MCF 10A (cell line): ENCODE measurements around the gene GATB. TPM values are rescaled to one million over a fixed set of nuclear protein-coding genes. Genes with fewer than 3 reads are reported as not detected.

Experiments
- BruUV-seq: library from RNA; stranded (reverse); fragments of 400-500 nt; replicated peaks from 2 replicates; lab custom pipeline; 2021; lab: Mats Ljungman, UMichigan
- CTCF ChIA-PET: fragments of 300-600 bp; sonication (Branson Sonifier 250); formaldehyde crosslinking; extraction: SDS; loops from one replicate; lab custom pipeline; 2021; ENCODE audit warnings: antibody characterized with exemption, inconsistent platforms; lab: Yijun Ruan, JAX
- POLR2A ChIA-PET: fragments of 300-600, 350-650 bp; sonication (Branson Sonifier 250); formaldehyde crosslinking; extraction: SDS; loops from one replicate; lab custom pipeline; 2020; ENCODE audit warnings: antibody characterized with exemption, inconsistent platforms; lab: Yijun Ruan, JAX
- DNase-seq: peaks from one replicate; pipeline ENCODE4 v3.0.0-alpha.2; 2018; ENCODE audit not compliant: unreplicated experiment
- H3K27ac Mint-ChIP-seq: one replicate; pipeline ENCODE4 v1.8.0; 2022; ENCODE audit warnings: mild to moderate bottlenecking, low read depth, mixed read lengths; ENCODE audit not compliant: unreplicated experiment
- H3K27me3 Mint-ChIP-seq: one replicate; pipeline ENCODE4 v1.8.0; 2022; ENCODE audit warnings: mixed read lengths; ENCODE audit not compliant: insufficient read depth, unreplicated experiment
- H3K36me3 Mint-ChIP-seq: one replicate; pipeline ENCODE4 v1.8.0; 2022; ENCODE audit warnings: mild to moderate bottlenecking, moderate library complexity, mixed read lengths; ENCODE audit not compliant: insufficient read depth, unreplicated experiment
- H3K4me1 Mint-ChIP-seq: one replicate; pipeline ENCODE4 v1.8.0; 2022; ENCODE audit warnings: mixed read lengths; ENCODE audit not compliant: insufficient read depth, unreplicated experiment
- H3K4me3 Mint-ChIP-seq: one replicate; pipeline ENCODE4 v1.8.0; 2022; ENCODE audit warnings: mild to moderate bottlenecking, moderate library complexity, mixed read lengths; ENCODE audit not compliant: unreplicated experiment
- H3K9me3 Mint-ChIP-seq: one replicate; pipeline ENCODE4 v1.8.0; 2022; ENCODE audit warnings: mixed read lengths; ENCODE audit not compliant: unreplicated experiment
- intact Hi-C: fragments of 100-400 bp; cut with micrococcal nuclease; formaldehyde crosslinking; loops from 2 replicates; pipeline ENCODE4 v1.14.1; 2022
- total RNA-seq: library from RNA; stranded (reverse); gene quantifications from 2 replicates; pipeline ENCODE4 v1.2.3, GENCODE V29; 2022
- TF ChIP-seq, protein P1 (sequence below): fragments of 200-600 bp; IDR thresholded peaks from one replicate; pipeline ENCODE4 v1.8.0; 2022; ENCODE audit warnings: antibody characterized with exemption, mild to moderate bottlenecking; ENCODE audit not compliant: unreplicated experiment

The GATB gene
- total RNA-seq, 1 experiment from 2014 or later = 17.8 TPM

DNA sequence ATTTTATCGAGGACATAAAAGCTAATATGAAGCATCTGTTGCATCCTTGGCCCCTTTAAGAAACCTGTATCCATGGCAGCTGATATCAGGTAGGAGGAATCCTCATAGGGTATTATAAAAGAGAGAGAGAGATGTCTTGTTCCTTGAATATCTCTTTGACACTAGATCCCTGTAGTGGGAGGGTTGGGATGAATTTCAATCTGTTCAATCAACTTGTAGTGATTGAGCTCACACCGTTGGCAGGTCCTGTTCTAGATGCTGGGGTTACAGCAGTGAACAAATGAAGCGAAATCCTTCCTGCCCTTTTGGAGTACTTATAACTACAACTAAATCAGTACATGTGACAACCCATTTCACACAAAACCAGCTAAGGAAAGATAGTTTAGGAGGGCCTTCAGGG, 35.3 kb upstream of the GATB start:
- DNase-seq = no peak
- no peaks in the 10 kb centered on the region for H3K36me3 Mint-ChIP-seq
- H3K27me3 Mint-ChIP-seq = no peaks in the 10 kb centered on the region
- ChIA-PET POLR2A (interaction anchor here (1.0 kb wide), 1 partner anchor 233 kb away, joined by 3 read pairs; no protein-coding TSS in a partner anchor), CTCF (interaction anchor here (0.6 kb wide), 1 partner anchor 86 kb away, joined by 3 read pairs; no protein-coding TSS in a partner anchor)
- H3K27ac Mint-ChIP-seq = peak overlapping the region; percentile 28
- H3K4me3 Mint-ChIP-seq = no peak overlapping the region
- intact Hi-C loops = no loop called here
- no peaks in the 10 kb centered on the region for H3K9me3 Mint-ChIP-seq
- peaks cover 11% of the 10 kb centered on the region for H3K4me1 Mint-ChIP-seq
- TF ChIP-seq, protein P1, sequence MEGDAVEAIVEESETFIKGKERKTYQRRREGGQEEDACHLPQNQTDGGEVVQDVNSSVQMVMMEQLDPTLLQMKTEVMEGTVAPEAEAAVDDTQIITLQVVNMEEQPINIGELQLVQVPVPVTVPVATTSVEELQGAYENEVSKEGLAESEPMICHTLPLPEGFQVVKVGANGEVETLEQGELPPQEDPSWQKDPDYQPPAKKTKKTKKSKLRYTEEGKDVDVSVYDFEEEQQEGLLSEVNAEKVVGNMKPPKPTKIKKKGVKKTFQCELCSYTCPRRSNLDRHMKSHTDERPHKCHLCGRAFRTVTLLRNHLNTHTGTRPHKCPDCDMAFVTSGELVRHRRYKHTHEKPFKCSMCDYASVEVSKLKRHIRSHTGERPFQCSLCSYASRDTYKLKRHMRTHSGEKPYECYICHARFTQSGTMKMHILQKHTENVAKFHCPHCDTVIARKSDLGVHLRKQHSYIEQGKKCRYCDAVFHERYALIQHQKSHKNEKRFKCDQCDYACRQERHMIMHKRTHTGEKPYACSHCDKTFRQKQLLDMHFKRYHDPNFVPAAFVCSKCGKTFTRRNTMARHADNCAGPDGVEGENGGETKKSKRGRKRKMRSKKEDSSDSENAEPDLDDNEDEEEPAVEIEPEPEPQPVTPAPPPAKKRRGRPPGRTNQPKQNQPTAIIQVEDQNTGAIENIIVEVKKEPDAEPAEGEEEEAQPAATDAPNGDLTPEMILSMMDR = no peak
- no TSS peak for BruUV-seq

DNA sequence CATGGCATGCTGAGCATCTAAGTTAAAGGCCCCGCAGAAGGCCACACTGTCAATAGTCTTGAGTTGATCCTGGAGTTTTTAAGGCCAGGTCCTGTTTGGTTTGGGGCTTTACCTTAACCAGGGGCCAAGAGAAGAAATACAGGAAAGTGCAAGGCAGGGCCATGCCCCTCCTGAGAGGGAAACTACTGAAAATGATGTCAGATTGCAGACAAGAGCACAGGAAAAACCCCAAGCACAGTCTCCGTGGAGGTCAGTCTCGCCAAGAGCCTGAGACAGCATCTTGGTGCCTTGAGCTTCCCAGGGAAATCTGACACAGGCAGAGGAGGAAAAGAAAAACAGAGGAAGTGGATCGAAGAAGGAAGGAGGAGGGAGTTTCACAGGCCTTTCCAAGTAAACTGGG, 32.2 kb upstream of the GATB start:
- Mint-ChIP-seq H3K4me3 (no peak overlapping the region), H3K27me3 (no peaks in the 10 kb centered on the region), H3K36me3 (no peaks in the 10 kb centered on the region), H3K9me3 (no peaks in the 10 kb centered on the region), H3K4me1 (peaks cover 11% of the 10 kb centered on the region), H3K27ac (no peak overlapping the region)
- POLR2A ChIA-PET = interaction anchor here (1.0 kb wide), 1 partner anchor 91 kb away, joined by 3 read pairs; no protein-coding TSS in a partner anchor
- DNase-seq = no peak
- CTCF ChIA-PET = interaction anchor here (1.0 to 1.2 kb wide), 2 partner anchors 9 to 556 kb away, joined by 3 read pairs; no protein-coding TSS in a partner anchor
- intact Hi-C loops = no loop called here
- TF ChIP-seq, protein P1 = no peak
- no TSS peak for BruUV-seq

DNA sequence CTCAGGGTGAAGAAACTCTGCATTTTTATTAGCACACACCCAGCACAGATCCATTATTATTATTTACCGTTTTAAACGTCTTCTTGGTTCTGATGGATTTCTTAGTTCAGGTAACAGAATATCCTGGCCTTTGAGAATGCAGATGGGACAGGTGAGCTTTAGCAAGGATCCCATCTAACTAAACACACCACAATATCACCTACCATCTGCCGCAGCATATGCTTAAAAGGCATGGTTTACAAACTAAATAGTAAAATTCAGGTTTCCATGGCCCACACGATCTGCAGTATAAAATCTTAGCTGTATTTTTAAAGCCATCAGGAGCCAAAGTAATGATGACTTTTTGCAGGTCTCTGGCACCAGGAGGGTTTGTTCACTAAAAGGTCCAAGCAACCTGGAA, 31.7 kb upstream of the GATB start:
- Mint-ChIP-seq H3K4me1 (peaks cover 11% of the 10 kb centered on the region), H3K36me3 (no peaks in the 10 kb centered on the region), H3K9me3 (no peaks in the 10 kb centered on the region), H3K27me3 (no peaks in the 10 kb centered on the region), H3K4me3 (no peak overlapping the region), H3K27ac (no peak overlapping the region)
- DNase-seq = no peak
- ChIA-PET CTCF (no interaction called here), POLR2A (interaction anchor here (1.0 kb wide), 1 partner anchor 91 kb away, joined by 3 read pairs; no protein-coding TSS in a partner anchor)
- TF ChIP-seq, protein P1 = no peak
- BruUV-seq = no TSS peak
- intact Hi-C loops = no loop called here

DNA sequence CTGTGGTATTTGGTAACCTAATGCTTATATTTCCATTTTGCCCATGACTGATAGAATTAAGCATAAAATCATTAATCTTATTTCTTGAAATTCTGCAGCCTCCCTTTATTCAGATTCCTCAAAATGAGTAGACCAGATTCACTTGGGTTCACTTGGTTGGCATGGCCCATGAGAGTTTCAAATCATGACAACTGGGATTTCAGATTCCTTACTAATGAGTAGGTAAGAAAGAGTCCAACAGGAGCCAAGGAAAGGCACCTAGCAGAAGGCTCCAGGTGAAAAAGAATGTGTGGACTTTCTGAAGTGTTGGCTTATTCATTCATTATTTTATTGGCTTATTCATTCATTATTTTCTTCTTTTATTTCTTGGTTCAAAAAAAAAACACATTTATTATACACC, 27.2 kb upstream of the GATB start:
- Mint-ChIP-seq H3K4me1 (no peaks in the 10 kb centered on the region), H3K27ac (no peak overlapping the region), H3K27me3 (no peaks in the 10 kb centered on the region), H3K36me3 (no peaks in the 10 kb centered on the region), H3K9me3 (no peaks in the 10 kb centered on the region), H3K4me3 (no peak overlapping the region)
- TF ChIP-seq, protein P1 = no peak
- intact Hi-C loops = no loop called here
- DNase-seq = no peak
- no TSS peak for BruUV-seq
- POLR2A ChIA-PET = no interaction called here
- CTCF ChIA-PET = no interaction called here
